Measurements from ENCODE around the gene COL18A1.

- TF ChIP-seq CTCF (IDR thresholded peaks at IDR 0.05; ENCODE audit: borderline replicate concordance, extremely low read depth, low read length, poor library complexity, severe bottlenecking) (no peak), EZH2 (IDR thresholded peaks at IDR 0.05; ENCODE audit: borderline replicate concordance, low read depth, low read length, severe bottlenecking) (no peak)
Measured at GRCh38 chr21:45366931-45367401, 38.0 kb upstream of the COL18A1 start.
